ENCODE measurements around the gene FOXO3. TPM values are rescaled to one million over a fixed set of nuclear protein-coding genes. Genes with fewer than 3 reads are reported as not detected.
"Not testable (repeated sequence)": the region's sequence is repeated elsewhere in the genome, so short reads cannot be mapped to it uniquely, and the experiment has no call there.

FOXO3 gene
- total RNA-seq, 1 donor from 2014 or later, result 37.3 TPM

GRCh38 chr6:108681721-108682120 lies 121.0 kb downstream of the FOXO3 start:
- not testable (repeated sequence) for H3K36me3 Mint-ChIP-seq (ENCODE audit: low read depth, unreplicated experiment); H3K4me3 Mint-ChIP-seq (ENCODE audit: unreplicated experiment); H3K4me3 ChIP-seq (ENCODE audit: insufficient read depth, low read depth, low read length); H3K9me3 Mint-ChIP-seq (ENCODE audit: unreplicated experiment); H3K27me3 ChIP-seq (ENCODE audit: insufficient read depth, low read length); H3K27ac ChIP-seq (ENCODE audit: low read depth, low read length); H3K27me3 Mint-ChIP-seq (ENCODE audit: low read depth, unreplicated experiment); H2AFZ ChIP-seq (ENCODE audit: low read depth, low read length); H3K9ac ChIP-seq (ENCODE audit: low read length); DNase-seq (ENCODE audit: low read depth); H3K36me3 ChIP-seq (ENCODE audit: insufficient read depth, low read length); H3K27ac Mint-ChIP-seq (ENCODE audit: unreplicated experiment); H3K9me3 ChIP-seq (ENCODE audit: insufficient read depth, low read depth, low read length)
- peak; percentile 20 for FAIRE-seq
- Histone ChIP-seq H4K20me1 (ENCODE audit: insufficient read depth, low read length) (peaks cover 15% of the 10 kb centered on the region), H3K4me1 (ENCODE audit: insufficient read depth, low read length) (peaks cover 13% of the 10 kb centered on the region), H3K79me2 (ENCODE audit: insufficient read depth, low read length) (peaks cover 10% of the 10 kb centered on the region), H3K4me2 (ENCODE audit: low read length) (peak overlapping the region; percentile 35)
- H3K4me1 Mint-ChIP-seq (ENCODE audit: low read depth, unreplicated experiment), result peaks cover 17% of the 10 kb centered on the region

GRCh38 chr6:108682383-108683119 lies 121.8 kb downstream of the FOXO3 start:
- H3K36me3 ChIP-seq (ENCODE audit: insufficient read depth, low read length); H3K27me3 ChIP-seq (ENCODE audit: insufficient read depth, low read length); H4K20me1 ChIP-seq (ENCODE audit: insufficient read depth, low read length); H3K4me3 Mint-ChIP-seq (ENCODE audit: unreplicated experiment); H3K9me3 Mint-ChIP-seq (ENCODE audit: unreplicated experiment); H3K9ac ChIP-seq (ENCODE audit: low read length); H2AFZ ChIP-seq (ENCODE audit: low read depth, low read length); H3K27me3 Mint-ChIP-seq (ENCODE audit: low read depth, unreplicated experiment); FAIRE-seq; H3K79me2 ChIP-seq (ENCODE audit: insufficient read depth, low read length); H3K4me3 ChIP-seq (ENCODE audit: insufficient read depth, low read depth, low read length); H3K27ac ChIP-seq (ENCODE audit: low read depth, low read length); DNase-seq (ENCODE audit: low read depth); H3K9me3 ChIP-seq (ENCODE audit: insufficient read depth, low read depth, low read length); H3K4me2 ChIP-seq (ENCODE audit: low read length): not testable (repeated sequence)
- H3K4me1 Mint-ChIP-seq (ENCODE audit: low read depth, unreplicated experiment), result peaks cover 17% of the 10 kb centered on the region
- H3K27ac Mint-ChIP-seq (ENCODE audit: unreplicated experiment), result peak overlapping the region; percentile 72
- peaks cover 13% of the 10 kb centered on the region for H3K4me1 ChIP-seq (ENCODE audit: insufficient read depth, low read length)
- peaks cover 13% of the 10 kb centered on the region for H3K36me3 Mint-ChIP-seq (ENCODE audit: low read depth, unreplicated experiment)

GRCh38 chr6:108683976-108684375 lies 123.3 kb downstream of the FOXO3 start:
- H2AFZ ChIP-seq (ENCODE audit: low read depth, low read length); H3K27ac ChIP-seq (ENCODE audit: low read depth, low read length); H3K9me3 Mint-ChIP-seq (ENCODE audit: unreplicated experiment); H3K79me2 ChIP-seq (ENCODE audit: insufficient read depth, low read length); DNase-seq (ENCODE audit: low read depth); FAIRE-seq; H3K27me3 ChIP-seq (ENCODE audit: insufficient read depth, low read length); H3K4me3 Mint-ChIP-seq (ENCODE audit: unreplicated experiment); H3K9me3 ChIP-seq (ENCODE audit: insufficient read depth, low read depth, low read length); H3K9ac ChIP-seq (ENCODE audit: low read length); H3K4me2 ChIP-seq (ENCODE audit: low read length); H3K36me3 ChIP-seq (ENCODE audit: insufficient read depth, low read length); H3K27ac Mint-ChIP-seq (ENCODE audit: unreplicated experiment); H3K27me3 Mint-ChIP-seq (ENCODE audit: low read depth, unreplicated experiment); H3K4me3 ChIP-seq (ENCODE audit: insufficient read depth, low read depth, low read length); H4K20me1 ChIP-seq (ENCODE audit: insufficient read depth, low read length): not testable (repeated sequence)
- H3K36me3 Mint-ChIP-seq (ENCODE audit: low read depth, unreplicated experiment), result peaks cover 12% of the 10 kb centered on the region
- peaks cover 14% of the 10 kb centered on the region for H3K4me1 ChIP-seq (ENCODE audit: insufficient read depth, low read length)
- H3K4me1 Mint-ChIP-seq (ENCODE audit: low read depth, unreplicated experiment), result peaks cover 15% of the 10 kb centered on the region

- Mint-ChIP-seq H3K9me3 (ENCODE audit: unreplicated experiment) (no peaks in the 10 kb centered on the region), H3K27ac (ENCODE audit: unreplicated experiment) (no peak overlapping the region), H3K4me1 (ENCODE audit: low read depth, unreplicated experiment) (peaks cover 19% of the 10 kb centered on the region), H3K4me3 (ENCODE audit: unreplicated experiment) (no peak overlapping the region), H3K36me3 (ENCODE audit: low read depth, unreplicated experiment) (peaks cover 12% of the 10 kb centered on the region), H3K27me3 (ENCODE audit: low read depth, unreplicated experiment) (no peaks in the 10 kb centered on the region)
- Histone ChIP-seq H3K9ac (ENCODE audit: low read length) (no peak overlapping the region), H4K20me1 (ENCODE audit: insufficient read depth, low read length) (no peaks in the 10 kb centered on the region), H3K4me3 (ENCODE audit: insufficient read depth, low read depth, low read length) (no peak overlapping the region), H2AFZ (ENCODE audit: low read depth, low read length) (no peak overlapping the region), H3K4me1 (ENCODE audit: insufficient read depth, low read length) (peaks cover 23% of the 10 kb centered on the region), H3K27ac (ENCODE audit: low read depth, low read length) (no peak overlapping the region), H3K27me3 (ENCODE audit: insufficient read depth, low read length) (no peaks in the 10 kb centered on the region), H3K4me2 (ENCODE audit: low read length) (peak overlapping the region; percentile 19), H3K9me3 (ENCODE audit: insufficient read depth, low read depth, low read length) (no peaks in the 10 kb centered on the region), H3K79me2 (ENCODE audit: insufficient read depth, low read length) (peaks cover 3% of the 10 kb centered on the region), H3K36me3 (ENCODE audit: insufficient read depth, low read length) (peaks cover 3% of the 10 kb centered on the region)
- no peak for TF ChIP-seq EZH2 (IDR thresholded peaks at IDR 0.05; ENCODE audit: insufficient read depth, low read length)
- no peak for TF ChIP-seq CTCF (IDR thresholded peaks at IDR 0.05; ENCODE audit: insufficient read depth, low read depth, low read length)
- FAIRE-seq (no peak), DNase-seq (ENCODE audit: low read depth) (peak; percentile 83)
Measured at GRCh38 chr6:108684771-108685329, 124.1 kb downstream of the FOXO3 start.
